GM03348 (cell line): ENCODE results near the gene CCDC200.
"Not testable (repeated sequence)": the region's sequence is repeated elsewhere in the genome, so short reads cannot be mapped to it uniquely, and the experiment has no call there.

Experiments
- DNase-seq: peaks from one replicate; pipeline ENCODE4 v3.0.0; 2012; ENCODE audit warnings: low spot score

CCDC200 gene

GRCh38 chr17:43216369-43216761 lies 12.1 kb downstream of the CCDC200 start:
- no peak for DNase-seq

GRCh38 chr17:43215341-43215740 lies 13.1 kb downstream of the CCDC200 start:
- no peak for DNase-seq

GRCh38 chr17:43213545-43213944 lies 14.9 kb downstream of the CCDC200 start:
- DNase-seq, result no peak

GRCh38 chr17:43212641-43213490 lies 15.6 kb downstream of the CCDC200 start:
- DNase-seq, result peak; percentile 15

- DNase-seq, result peak; percentile 98
Observed at GRCh38 chr17:43211480-43212402, 16.7 kb downstream of the CCDC200 start, which contains the start of gene TMEM106A. Gene TMEM106A, plus strand, starts transcription at chr17:43211875. Its CDS starts 1,167 bp downstream, at chr17:43213042.

GRCh38 chr17:43211123-43211479 lies 17.3 kb downstream of the CCDC200 start:
- no peak for DNase-seq

GRCh38 chr17:43210576-43210975 lies 17.8 kb downstream of the CCDC200 start:
- DNase-seq, result no peak

- DNase-seq, result not testable (repeated sequence)
Observed at GRCh38 chr17:43203013-43203412, 25.4 kb downstream of the CCDC200 start.

- no peak for DNase-seq
Observed at GRCh38 chr17:43200127-43200526, 28.3 kb downstream of the CCDC200 start.

GRCh38 chr17:43199633-43200032 lies 28.8 kb downstream of the CCDC200 start:
- DNase-seq, result no peak

GRCh38 chr17:43193251-43193650 lies 35.2 kb downstream of the CCDC200 start:
- no peak for DNase-seq

GRCh38 chr17:43186656-43187055 lies 41.8 kb downstream of the CCDC200 start:
- not testable (repeated sequence) for DNase-seq

GRCh38 chr17:43183921-43184320 lies 44.5 kb downstream of the CCDC200 start:
- no peak for DNase-seq

- DNase-seq, result no peak
Observed at GRCh38 chr17:43176119-43176570, 52.3 kb downstream of the CCDC200 start.

GRCh38 chr17:43175213-43176118 lies 53.0 kb downstream of the CCDC200 start:
- peak; percentile 62 for DNase-seq

GRCh38 chr17:43171586-43172487 lies 56.6 kb downstream of the CCDC200 start:
- DNase-seq, result peak; percentile 64
